Parathyroid adenoma (tissue), 2 donors: ENCODE results near the gene GPR142.

Experiments
- H2AFZ ChIP-seq: fragments of 300-600 bp; sonication (generic); one replicate; pipeline ENCODE4 v1.7.0; 2017; ENCODE audit warnings: antibody characterized with exemption, mild to moderate bottlenecking
- H3K27ac ChIP-seq: fragments of 300-600 bp; sonication (generic); one replicate; pipeline ENCODE4 v1.7.0; 2017
- H3K27me3 ChIP-seq: fragments of 300-600 bp; sonication (generic); one replicate; pipeline ENCODE4 v1.7.0; 2017; ENCODE audit warnings: low read length; ENCODE audit not compliant: control insufficient read depth, insufficient read depth
- H3K36me3 ChIP-seq: fragments of 300-600 bp; sonication (generic); one replicate; pipeline ENCODE4 v1.7.0; 2017; ENCODE audit warnings: low read length; ENCODE audit not compliant: control insufficient read depth, insufficient read depth
- H3K4me1 ChIP-seq: fragments of 300-600 bp; sonication (generic); one replicate; pipeline ENCODE4 v1.7.0; 2017; ENCODE audit warnings: control low read depth
- H3K4me2 ChIP-seq: fragments of 300-600 bp; sonication (generic); one replicate; pipeline ENCODE4 v1.7.0; 2017; ENCODE audit warnings: low read length
- H3K4me3 ChIP-seq: fragments of 300-600 bp; sonication (generic); one replicate; pipeline ENCODE4 v1.7.0; 2017; ENCODE audit warnings: low read depth, low read length
- H3K79me2 ChIP-seq: fragments of 300-600 bp; sonication (generic); one replicate; pipeline ENCODE4 v1.7.0; 2017; ENCODE audit warnings: control low read depth
- H3K9ac ChIP-seq: fragments of 300-600 bp; sonication (generic); one replicate; pipeline ENCODE4 v1.7.0; 2017; ENCODE audit warnings: mild to moderate bottlenecking
- H3K9me3 ChIP-seq: fragments of 300-600 bp; sonication (generic); one replicate; pipeline ENCODE4 v1.7.0; 2017; ENCODE audit warnings: low read length; ENCODE audit not compliant: control insufficient read depth
- TF ChIP-seq, protein P1 (sequence below): fragments of 300-600 bp; sonication (generic); IDR thresholded peaks from one replicate; pipeline ENCODE4 v1.7.0; 2017; ENCODE audit warnings: antibody characterized with exemption, mild to moderate bottlenecking
- donor health status: primary hyperparathyroidism.

GPR142 gene

DNA sequence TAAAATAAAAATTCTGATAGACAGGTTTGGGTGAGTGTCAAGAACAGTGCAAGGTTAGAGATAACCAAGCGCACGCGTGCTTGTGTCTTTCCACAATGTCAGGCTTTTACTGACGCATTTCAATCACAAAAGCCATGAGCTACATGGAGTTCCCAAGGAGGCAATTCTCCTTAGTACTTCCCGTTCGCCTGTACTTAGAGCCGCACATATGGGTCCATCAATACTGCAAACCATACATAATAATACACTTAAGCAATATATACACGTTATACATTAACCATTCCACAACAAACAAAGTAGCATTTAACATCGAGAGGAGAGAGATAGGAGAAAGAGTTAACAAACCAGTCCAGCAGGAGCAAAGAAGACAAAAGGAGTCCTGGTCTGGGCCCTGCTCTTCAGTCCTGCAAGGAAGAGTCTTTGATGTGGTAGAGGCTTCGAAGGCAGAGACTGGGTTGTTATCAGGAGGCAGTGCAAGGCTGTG, 52.7 kb downstream of the GPR142 start:
- Histone ChIP-seq H3K9ac (no peak overlapping the region), H3K79me2 (no peaks in the 10 kb centered on the region), H3K27me3 (no peaks in the 10 kb centered on the region), H2AFZ (no peak overlapping the region), H3K4me2 (no peak overlapping the region), H3K4me3 (no peak overlapping the region), H3K27ac (no peak overlapping the region), H3K9me3 (no peaks in the 10 kb centered on the region), H3K4me1 (no peaks in the 10 kb centered on the region), H3K36me3 (no peaks in the 10 kb centered on the region)
- TF ChIP-seq, protein P1, sequence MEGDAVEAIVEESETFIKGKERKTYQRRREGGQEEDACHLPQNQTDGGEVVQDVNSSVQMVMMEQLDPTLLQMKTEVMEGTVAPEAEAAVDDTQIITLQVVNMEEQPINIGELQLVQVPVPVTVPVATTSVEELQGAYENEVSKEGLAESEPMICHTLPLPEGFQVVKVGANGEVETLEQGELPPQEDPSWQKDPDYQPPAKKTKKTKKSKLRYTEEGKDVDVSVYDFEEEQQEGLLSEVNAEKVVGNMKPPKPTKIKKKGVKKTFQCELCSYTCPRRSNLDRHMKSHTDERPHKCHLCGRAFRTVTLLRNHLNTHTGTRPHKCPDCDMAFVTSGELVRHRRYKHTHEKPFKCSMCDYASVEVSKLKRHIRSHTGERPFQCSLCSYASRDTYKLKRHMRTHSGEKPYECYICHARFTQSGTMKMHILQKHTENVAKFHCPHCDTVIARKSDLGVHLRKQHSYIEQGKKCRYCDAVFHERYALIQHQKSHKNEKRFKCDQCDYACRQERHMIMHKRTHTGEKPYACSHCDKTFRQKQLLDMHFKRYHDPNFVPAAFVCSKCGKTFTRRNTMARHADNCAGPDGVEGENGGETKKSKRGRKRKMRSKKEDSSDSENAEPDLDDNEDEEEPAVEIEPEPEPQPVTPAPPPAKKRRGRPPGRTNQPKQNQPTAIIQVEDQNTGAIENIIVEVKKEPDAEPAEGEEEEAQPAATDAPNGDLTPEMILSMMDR: no peak
